C4-2B (cell line): Measurements from ENCODE around the gene SELENOW.

Experiments
- ZFX ChIP-seq: fragments of 450-650 bp; IDR thresholded peaks from 2 replicates; pipeline ENCODE4 v1.6.1; 2017
- TF ChIP-seq, protein P1 (sequence below): fragments of 450-650 bp; conservative IDR thresholded peaks from 2 replicates; pipeline ENCODE4 v1.5.1; 2017; ENCODE audit warnings: mild to moderate bottlenecking

GRCh38 chr19:47805313-47805712, 26.8 kb downstream of the SELENOW start:
- TF ChIP-seq, protein P1, sequence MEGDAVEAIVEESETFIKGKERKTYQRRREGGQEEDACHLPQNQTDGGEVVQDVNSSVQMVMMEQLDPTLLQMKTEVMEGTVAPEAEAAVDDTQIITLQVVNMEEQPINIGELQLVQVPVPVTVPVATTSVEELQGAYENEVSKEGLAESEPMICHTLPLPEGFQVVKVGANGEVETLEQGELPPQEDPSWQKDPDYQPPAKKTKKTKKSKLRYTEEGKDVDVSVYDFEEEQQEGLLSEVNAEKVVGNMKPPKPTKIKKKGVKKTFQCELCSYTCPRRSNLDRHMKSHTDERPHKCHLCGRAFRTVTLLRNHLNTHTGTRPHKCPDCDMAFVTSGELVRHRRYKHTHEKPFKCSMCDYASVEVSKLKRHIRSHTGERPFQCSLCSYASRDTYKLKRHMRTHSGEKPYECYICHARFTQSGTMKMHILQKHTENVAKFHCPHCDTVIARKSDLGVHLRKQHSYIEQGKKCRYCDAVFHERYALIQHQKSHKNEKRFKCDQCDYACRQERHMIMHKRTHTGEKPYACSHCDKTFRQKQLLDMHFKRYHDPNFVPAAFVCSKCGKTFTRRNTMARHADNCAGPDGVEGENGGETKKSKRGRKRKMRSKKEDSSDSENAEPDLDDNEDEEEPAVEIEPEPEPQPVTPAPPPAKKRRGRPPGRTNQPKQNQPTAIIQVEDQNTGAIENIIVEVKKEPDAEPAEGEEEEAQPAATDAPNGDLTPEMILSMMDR: no peak
- no peak for TF ChIP-seq ZFX
